Glomerular visceral epithelial cell (primary cell): ENCODE measurements around the gene TLE6.
A peak's percentile ranks its signal among the peaks of the same experiment; 100 is the strongest.
"Not testable (repeated sequence)": the region's sequence is repeated elsewhere in the genome, so short reads cannot be mapped to it uniquely, and the experiment has no call there.

ENCODE experiments used
- DNase-seq: peaks from one replicate; pipeline ENCODE4 v3.0.0-alpha.2; 2016; ENCODE audit errors: extremely low spot score

Gene TLE6

GRCh38 chr19:2974342-2975041 is 2.9 kb upstream of the TLE6 start:
- no peak for DNase-seq

GRCh38 chr19:2976609-2977000 is 759 bp upstream of the TLE6 start:
- DNase-seq = no peak

GRCh38 chr19:2977746-2978138 is 378 bp downstream of the TLE6 start:
- DNase-seq = no peak

- DNase-seq = no peak
These were observed 903 bp downstream of the TLE6 start for GRCh38 chr19:2978166-2978767.

- DNase-seq = no peak
These were observed 1.4 kb downstream of the TLE6 start for GRCh38 chr19:2978772-2979171.

GRCh38 chr19:2981898-2982297 is 4.5 kb downstream of the TLE6 start:
- no peak for DNase-seq

- no peak for DNase-seq
These were observed 5.2 kb downstream of the TLE6 start for GRCh38 chr19:2982561-2982960.

- DNase-seq = peak; percentile 49
These were observed 5.6 kb downstream of the TLE6 start for GRCh38 chr19:2982983-2983350.

- peak; percentile 73 for DNase-seq
These were observed 6.2 kb downstream of the TLE6 start for GRCh38 chr19:2983351-2984214.

GRCh38 chr19:2984215-2984528 is 6.8 kb downstream of the TLE6 start:
- no peak for DNase-seq

GRCh38 chr19:2986951-2987524 is 9.7 kb downstream of the TLE6 start:
- no peak for DNase-seq

- no peak for DNase-seq
These were observed 10.4 kb downstream of the TLE6 start for GRCh38 chr19:2987797-2988196.

GRCh38 chr19:2988568-2988967 is 11.2 kb downstream of the TLE6 start:
- DNase-seq = no peak

- no peak for DNase-seq
These were observed 12.0 kb downstream of the TLE6 start for GRCh38 chr19:2989236-2989946.

- not testable (repeated sequence) for DNase-seq
These were observed 15.0 kb downstream of the TLE6 start for GRCh38 chr19:2992333-2992732.

GRCh38 chr19:2992958-2993357 is 15.6 kb downstream of the TLE6 start:
- DNase-seq = no peak

- no peak for DNase-seq
These were observed 16.2 kb downstream of the TLE6 start for GRCh38 chr19:2993579-2993978.

- no peak for DNase-seq
These were observed 17.3 kb downstream of the TLE6 start for GRCh38 chr19:2994588-2995131.

GRCh38 chr19:2997720-2998119 is 20.4 kb downstream of the TLE6 start:
- DNase-seq = no peak

GRCh38 chr19:2998642-2999041 is 21.3 kb downstream of the TLE6 start:
- no peak for DNase-seq

GRCh38 chr19:3001235-3001800 is 24.0 kb downstream of the TLE6 start:
- DNase-seq = no peak
